OCI-LY7 (cell line): ENCODE measurements around the gene PRKG1. TPM values are rescaled to one million over a fixed set of nuclear protein-coding genes. Genes with fewer than 3 reads are reported as not detected.

Experiments used
- BruUV-seq: library from RNA; stranded (reverse); fragments of 400-500 nt; replicated peaks from 2 replicates; lab custom pipeline; 2021; lab: Mats Ljungman, UMichigan
- CTCF ChIA-PET: fragments of 300-600 bp; sonication (Branson Sonifier 250); formaldehyde crosslinking; loops from one replicate; lab custom pipeline; 2022; ENCODE audit warnings: antibody characterized with exemption; ENCODE audit not compliant: unreplicated experiment; lab: Charles Lee
- POLR2A ChIA-PET: fragments of 300-600 bp; sonication (Branson Sonifier 250); formaldehyde crosslinking; loops from one replicate; lab custom pipeline; 2022; ENCODE audit warnings: antibody characterized with exemption; lab: Charles Lee
- DNase-seq: peaks from one replicate; pipeline ENCODE4 v3.0.0-alpha.2; 2015; ENCODE audit warnings: low spot score
- H2AFZ ChIP-seq: fragments of 200-600 bp; sonication (generic), shearing (Covaris generic); 2 replicates; pipeline ENCODE4 v1.6.1; 2014; ENCODE audit warnings: mild to moderate bottlenecking, antibody characterized with exemption, low read length, moderate library complexity
- H3K27ac ChIP-seq: fragments of 200-600 bp; sonication (generic); 2 replicates; pipeline ENCODE4 v1.5.1; 2014; ENCODE audit warnings: mixed run types, low read depth, mild to moderate bottlenecking, moderate library complexity, low read length, inconsistent platforms; ENCODE audit not compliant: poor library complexity, severe bottlenecking
- H3K36me3 ChIP-seq: fragments of 200-600 bp; sonication (generic); 2 replicates; pipeline ENCODE4 v1.6.1; 2014; ENCODE audit warnings: mild to moderate bottlenecking, antibody characterized with exemption, low read length, moderate library complexity, mixed read lengths; ENCODE audit not compliant: insufficient read depth
- H3K4me1 ChIP-seq: fragments of 200-600 bp; sonication (generic); 2 replicates; pipeline ENCODE4 v1.5.1; 2014; ENCODE audit warnings: mild to moderate bottlenecking, low read length; ENCODE audit not compliant: insufficient read depth, poor library complexity, severe bottlenecking
- H3K4me2 ChIP-seq: fragments of 200-600 bp; sonication (generic); 2 replicates; pipeline ENCODE4 v1.6.1; 2014; ENCODE audit warnings: mild to moderate bottlenecking, low read length
- H3K4me3 ChIP-seq: fragments of 200-600 bp; sonication (generic); 2 replicates; pipeline ENCODE4 v1.5.1; 2014; ENCODE audit warnings: mild to moderate bottlenecking, low read depth, low read length; ENCODE audit not compliant: poor library complexity, severe bottlenecking
- H3K79me2 ChIP-seq: fragments of 200-600 bp; sonication (generic); 2 replicates; pipeline ENCODE4 v1.6.1; 2016; ENCODE audit warnings: low read depth, mild to moderate bottlenecking, low read length, moderate library complexity, mixed read lengths; ENCODE audit not compliant: insufficient read depth
- H3K9me2 ChIP-seq: fragments of 200-600 bp; sonication (generic); 2 replicates; pipeline ENCODE4 v1.6.1; 2016; ENCODE audit warnings: mild to moderate bottlenecking, low read length, mixed read lengths; ENCODE audit not compliant: insufficient read depth
- H3K9me3 ChIP-seq: fragments of 200-600 bp; sonication (generic); 2 replicates; pipeline ENCODE4 v1.6.1; 2014; ENCODE audit warnings: mild to moderate bottlenecking, mixed run types, low read length, mixed read lengths
- H4K20me1 ChIP-seq: fragments of 200-600 bp; sonication (generic); 2 replicates; pipeline ENCODE4 v1.6.1; 2014; ENCODE audit warnings: mild to moderate bottlenecking, antibody characterized with exemption, low read length, moderate library complexity, mixed read lengths; ENCODE audit not compliant: insufficient read depth
- EZH2phosphoT487 ChIP-seq: fragments of 200-600 bp; sonication (generic); IDR thresholded peaks from 2 replicates; pipeline ENCODE4 v1.6.1; 2018; ENCODE audit warnings: low read depth, borderline replicate concordance, mild to moderate bottlenecking, mixed run types, antibody characterized with exemption, low read length, moderate library complexity, mixed read lengths
- intact Hi-C: fragments of 100-400 bp; cut with micrococcal nuclease; formaldehyde crosslinking; loops from one replicate; pipeline ENCODE4 v1.10.0; 2022; ENCODE audit not compliant: unreplicated experiment
- total RNA-seq, 2 experiments: library from RNA; depleted of rRNA in 1 of 2; stranded (reverse); fragments of >200 nt in 1 of 2; shearing (Covaris generic) in 1 of 2; gene quantifications; 2 replicates each; pipeline ENCODE4 v1.2.3, GENCODE V29; 2014 to 2022
- TF ChIP-seq, protein P1 (sequence below): fragments of 200-600 bp; sonication (generic); conservative IDR thresholded peaks from 2 replicates; pipeline ENCODE4 v1.5.1; 2014; ENCODE audit warnings: mild to moderate bottlenecking, antibody characterized with exemption, low read length, moderate library complexity, mixed read lengths

Gene PRKG1
- total RNA-seq, 2 experiments from 2014 or later: not detected

DNA sequence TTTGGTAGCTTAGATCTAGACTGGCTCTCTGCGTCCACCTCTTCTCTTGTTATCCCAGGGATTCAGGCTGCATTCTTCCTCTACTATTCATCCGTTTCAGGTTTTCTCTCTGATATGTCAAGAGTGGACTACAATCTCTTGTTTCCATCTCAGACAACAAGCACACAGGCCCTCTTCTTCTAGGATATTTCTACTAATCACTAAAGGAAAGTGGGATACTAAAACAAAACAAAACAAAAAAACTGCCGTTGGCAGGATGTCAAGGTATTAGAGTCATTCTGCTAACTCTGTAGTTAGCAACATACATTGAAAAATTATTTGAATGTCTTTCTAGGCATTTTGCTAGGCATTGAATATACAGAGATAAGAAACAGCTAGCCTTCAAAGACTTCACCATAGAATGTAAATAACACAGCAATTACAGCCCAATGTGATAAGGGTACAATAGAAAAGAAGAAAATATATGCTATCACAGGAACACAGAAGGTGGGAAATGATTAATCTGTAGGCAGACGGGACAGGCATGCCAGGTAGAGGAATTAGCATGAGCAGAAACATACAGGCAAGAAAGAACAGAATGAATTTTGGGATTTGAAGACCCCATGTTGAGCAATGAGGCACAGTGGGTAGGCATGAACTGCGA lies 414.6 kb downstream of the PRKG1 start:
- BruUV-seq: no TSS peak
- ChIA-PET POLR2A (interaction anchor here (0.6 to 1.2 kb wide), 3 partner anchors 9 to 314 kb away, joined by 3 to 4 read pairs (median 3); no protein-coding TSS in a partner anchor), CTCF (no interaction called here)

DNA sequence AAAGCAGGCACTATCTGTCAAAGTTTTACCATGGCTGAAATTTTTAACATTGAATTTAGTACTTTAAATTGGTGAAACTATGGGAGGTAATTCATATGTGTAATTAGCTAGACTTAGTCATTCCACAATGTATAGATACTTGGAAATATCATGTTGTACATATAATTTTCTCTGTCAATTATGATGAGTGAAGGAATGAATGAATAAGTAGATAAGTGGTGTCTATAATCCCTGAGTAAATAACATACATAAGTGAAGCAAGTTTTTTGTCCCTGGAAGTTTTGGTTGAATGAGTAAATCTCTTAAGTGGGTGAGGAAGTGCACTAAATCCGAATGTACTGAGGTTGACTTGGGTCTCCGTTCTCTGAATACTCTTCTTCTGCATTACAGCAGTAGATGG lies 424.1 kb downstream of the PRKG1 start:
- Histone ChIP-seq H3K79me2 (no peaks in the 10 kb centered on the region), H3K9me2 (no peaks in the 10 kb centered on the region), H3K4me2 (no peak overlapping the region), H2AFZ (no peak overlapping the region), H3K27ac (no peak overlapping the region), H3K9me3 (no peaks in the 10 kb centered on the region), H3K4me1 (no peaks in the 10 kb centered on the region), H3K36me3 (no peaks in the 10 kb centered on the region), H3K4me3 (no peak overlapping the region), H4K20me1 (no peaks in the 10 kb centered on the region)
- no peak for DNase-seq
- TF ChIP-seq, protein P1, sequence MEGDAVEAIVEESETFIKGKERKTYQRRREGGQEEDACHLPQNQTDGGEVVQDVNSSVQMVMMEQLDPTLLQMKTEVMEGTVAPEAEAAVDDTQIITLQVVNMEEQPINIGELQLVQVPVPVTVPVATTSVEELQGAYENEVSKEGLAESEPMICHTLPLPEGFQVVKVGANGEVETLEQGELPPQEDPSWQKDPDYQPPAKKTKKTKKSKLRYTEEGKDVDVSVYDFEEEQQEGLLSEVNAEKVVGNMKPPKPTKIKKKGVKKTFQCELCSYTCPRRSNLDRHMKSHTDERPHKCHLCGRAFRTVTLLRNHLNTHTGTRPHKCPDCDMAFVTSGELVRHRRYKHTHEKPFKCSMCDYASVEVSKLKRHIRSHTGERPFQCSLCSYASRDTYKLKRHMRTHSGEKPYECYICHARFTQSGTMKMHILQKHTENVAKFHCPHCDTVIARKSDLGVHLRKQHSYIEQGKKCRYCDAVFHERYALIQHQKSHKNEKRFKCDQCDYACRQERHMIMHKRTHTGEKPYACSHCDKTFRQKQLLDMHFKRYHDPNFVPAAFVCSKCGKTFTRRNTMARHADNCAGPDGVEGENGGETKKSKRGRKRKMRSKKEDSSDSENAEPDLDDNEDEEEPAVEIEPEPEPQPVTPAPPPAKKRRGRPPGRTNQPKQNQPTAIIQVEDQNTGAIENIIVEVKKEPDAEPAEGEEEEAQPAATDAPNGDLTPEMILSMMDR: no peak
- no peak for TF ChIP-seq EZH2phosphoT487
- POLR2A ChIA-PET: interaction anchor here (1.1 to 1.6 kb wide), 3 partner anchors 8 to 30 kb away, joined by 4 to 5 read pairs (median 4); no protein-coding TSS in a partner anchor
- intact Hi-C loops: no loop called here
- no TSS peak for BruUV-seq
- CTCF ChIA-PET: no interaction called here

More for the DNA sequence above, 414.6 kb downstream of the PRKG1 start:
- TF ChIP-seq, protein P1: no peak
- TF ChIP-seq EZH2phosphoT487: no peak
- Histone ChIP-seq H3K4me1 (no peaks in the 10 kb centered on the region), H2AFZ (no peak overlapping the region), H3K4me2 (no peak overlapping the region), H4K20me1 (0 out of 2 replicates have a peak, but pooled peaks cover 5% of the 10 kb centered on the region), H3K9me3 (no peaks in the 10 kb centered on the region), H3K9me2 (no peaks in the 10 kb centered on the region), H3K79me2 (no peaks in the 10 kb centered on the region), H3K36me3 (no peaks in the 10 kb centered on the region), H3K27ac (no peak overlapping the region), H3K4me3 (no peak overlapping the region)
- intact Hi-C loops: no loop called here
- no peak for DNase-seq

DNA sequence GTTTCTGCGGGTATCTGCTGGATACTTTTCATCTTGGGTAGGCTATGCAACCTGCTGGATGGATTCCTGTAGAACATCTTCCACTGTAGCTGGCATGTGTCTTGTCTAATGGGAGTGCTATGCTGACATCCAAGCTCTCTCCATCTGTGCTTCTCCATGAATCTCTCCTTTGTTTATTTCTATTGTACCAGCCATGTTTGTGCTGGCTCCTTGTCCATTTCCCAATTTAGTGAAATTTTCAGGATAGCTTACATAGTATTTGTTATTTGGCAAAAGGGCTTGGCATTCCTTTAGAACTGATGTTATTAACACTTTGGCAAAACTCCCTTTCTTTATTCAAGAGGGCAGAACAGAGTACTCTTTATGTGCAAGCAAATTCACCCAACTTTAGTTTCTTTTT lies 427.1 kb downstream of the PRKG1 start:
- CTCF ChIA-PET: no interaction called here
- H3K9me3 ChIP-seq: no peaks in the 10 kb centered on the region
- H3K27ac ChIP-seq: no peak overlapping the region
- no TSS peak for BruUV-seq
- no peak overlapping the region for H3K4me3 ChIP-seq
- no peak overlapping the region for H3K4me2 ChIP-seq
- no peaks in the 10 kb centered on the region for H3K79me2 ChIP-seq
- H2AFZ ChIP-seq: no peak overlapping the region
- TF ChIP-seq, protein P1: no peak
- no peak for TF ChIP-seq EZH2phosphoT487
- DNase-seq: no peak
- no peaks in the 10 kb centered on the region for H3K4me1 ChIP-seq
- POLR2A ChIA-PET: interaction anchor here (0.7 kb wide), 1 partner anchor 1084 kb away, joined by 7 read pairs; no protein-coding TSS in a partner anchor
- H4K20me1 ChIP-seq: no peaks in the 10 kb centered on the region
- H3K36me3 ChIP-seq: no peaks in the 10 kb centered on the region
- intact Hi-C loops: no loop called here
- H3K9me2 ChIP-seq: no peaks in the 10 kb centered on the region
